GM21447 (cell line): Measurements from ENCODE around the gene NPB.

Experiments used
- ATAC-seq: cut with Tn5 transposase; IDR thresholded peaks from one replicate; pipeline ENCODE4 v1.9.1; 2021; ENCODE audit not compliant: unreplicated experiment

Gene NPB

DNA sequence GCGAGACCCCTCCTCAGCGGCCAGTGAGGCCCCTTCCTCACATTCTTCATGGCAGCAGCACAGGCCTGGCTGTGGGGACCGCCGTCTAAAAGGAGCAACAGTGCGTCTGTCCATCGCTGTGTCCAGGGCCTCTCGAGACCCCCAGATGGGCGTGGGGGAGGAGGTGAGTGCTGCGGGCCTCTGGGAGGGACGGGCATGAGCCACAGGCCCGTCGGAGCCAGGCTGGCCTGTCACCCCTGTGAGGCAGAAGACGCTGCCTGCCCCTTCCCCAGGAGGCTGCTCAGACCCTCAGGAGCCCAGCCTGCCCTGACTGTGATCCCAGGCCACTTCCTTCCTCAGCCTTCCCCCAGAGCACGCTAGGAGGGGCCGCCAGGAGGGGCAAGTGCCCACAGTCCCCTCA, 37.2 kb downstream of the NPB start:
- no peak for ATAC-seq

DNA sequence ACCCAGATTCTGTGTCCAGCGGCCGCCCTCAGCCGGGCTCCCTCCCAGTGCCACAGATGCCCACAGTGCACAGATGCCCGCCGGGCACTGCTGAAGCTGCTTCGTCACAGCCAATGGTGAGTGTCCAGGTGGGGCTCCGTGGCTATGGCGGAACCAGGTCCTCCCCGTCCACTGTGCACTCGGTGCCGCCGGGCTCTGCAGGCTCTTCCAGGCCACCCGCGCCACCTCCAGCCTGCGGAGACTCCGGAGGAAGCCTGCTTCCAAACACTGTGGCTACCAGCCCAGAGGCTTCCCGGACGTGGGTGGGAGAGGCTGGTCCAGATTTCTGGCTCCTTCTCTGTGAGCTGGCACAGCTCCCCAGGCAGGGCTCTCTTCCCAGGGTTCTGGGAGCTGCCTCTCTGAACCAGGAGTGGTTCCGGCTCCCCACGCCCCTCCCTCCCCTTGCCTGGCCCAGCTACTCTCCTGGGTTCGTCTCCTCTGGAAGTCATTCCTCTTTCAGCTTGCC, 37.9 kb downstream of the NPB start:
- no peak for ATAC-seq

DNA sequence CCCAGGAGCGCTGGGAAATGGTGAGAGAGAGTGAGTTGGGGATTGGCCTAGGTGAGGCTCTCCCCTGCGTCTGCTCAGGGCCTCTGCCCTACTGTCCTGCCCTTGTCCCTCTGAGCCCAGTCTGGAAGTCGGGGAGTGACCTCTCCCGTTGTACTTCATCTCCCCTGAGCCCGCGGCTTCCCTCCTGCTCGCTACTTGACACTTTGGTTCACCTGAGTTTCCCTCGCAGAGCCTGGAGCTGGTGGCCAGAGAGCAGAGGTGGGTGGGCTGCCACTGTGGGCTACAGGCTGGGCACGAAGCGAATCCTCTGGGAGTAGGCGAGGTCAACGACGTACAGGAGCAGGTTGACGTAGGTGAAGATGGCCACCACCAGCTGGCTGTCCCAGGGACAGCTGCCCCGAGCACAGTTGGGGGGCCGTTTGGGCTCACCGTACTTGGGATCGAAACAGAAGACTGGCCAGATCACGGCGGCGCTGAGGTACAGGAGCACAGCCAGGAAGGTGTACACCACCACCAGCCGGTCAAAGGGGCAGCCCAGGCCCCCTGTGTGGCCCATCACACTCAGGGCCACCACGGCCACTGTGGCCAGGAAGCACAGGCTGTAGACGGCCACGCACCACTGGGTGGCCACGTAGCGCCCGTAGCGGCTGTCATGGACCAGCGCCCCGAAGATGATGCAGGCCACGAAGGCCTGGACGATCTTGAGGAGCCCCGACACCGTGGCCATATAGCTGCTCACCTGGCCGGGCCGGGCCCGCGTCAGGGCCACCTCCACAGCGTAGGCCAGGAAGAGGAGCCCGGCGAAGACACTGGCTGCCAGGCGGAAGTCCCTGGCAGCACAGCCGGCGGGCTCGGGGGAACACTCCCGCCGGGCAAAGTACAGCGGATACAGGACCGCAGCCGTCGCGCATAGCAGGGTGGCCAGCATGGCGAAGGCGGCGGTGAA, 38.8 kb downstream of the NPB start:
- ATAC-seq: no peak

DNA sequence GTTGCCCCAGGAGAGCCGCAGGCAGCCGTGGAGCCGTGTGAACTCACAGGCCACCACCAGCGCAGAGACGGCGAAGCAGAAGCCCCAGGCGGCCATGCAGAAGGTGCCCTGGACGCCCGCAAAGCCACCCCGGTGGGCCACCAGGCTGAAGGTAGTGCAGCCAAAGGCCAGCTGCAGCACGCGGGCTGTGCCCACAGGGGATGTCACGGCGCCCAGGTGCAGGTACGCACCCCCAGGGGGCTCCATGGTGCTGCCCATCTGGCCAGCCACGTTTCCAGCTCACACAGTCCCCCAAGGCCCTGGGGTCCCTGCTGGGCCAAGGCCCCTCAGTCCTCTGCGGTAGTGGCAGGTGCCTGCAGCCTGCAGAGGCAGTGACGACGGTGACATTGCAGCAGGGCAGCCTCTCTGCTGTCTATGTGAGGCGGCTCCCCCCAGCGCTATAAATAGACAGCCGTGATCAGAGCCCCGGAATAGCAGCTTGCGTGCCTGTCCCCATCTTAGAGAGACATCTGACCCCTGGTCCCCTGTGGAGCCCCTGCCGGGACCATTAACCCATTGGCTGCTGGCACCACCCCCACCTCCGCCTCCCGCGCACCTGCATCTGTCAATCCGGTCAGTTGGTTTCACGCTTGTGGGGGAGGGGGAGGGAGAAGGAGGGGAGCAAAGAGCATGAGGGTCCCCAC, 39.6 kb downstream of the NPB start:
- no peak for ATAC-seq

DNA sequence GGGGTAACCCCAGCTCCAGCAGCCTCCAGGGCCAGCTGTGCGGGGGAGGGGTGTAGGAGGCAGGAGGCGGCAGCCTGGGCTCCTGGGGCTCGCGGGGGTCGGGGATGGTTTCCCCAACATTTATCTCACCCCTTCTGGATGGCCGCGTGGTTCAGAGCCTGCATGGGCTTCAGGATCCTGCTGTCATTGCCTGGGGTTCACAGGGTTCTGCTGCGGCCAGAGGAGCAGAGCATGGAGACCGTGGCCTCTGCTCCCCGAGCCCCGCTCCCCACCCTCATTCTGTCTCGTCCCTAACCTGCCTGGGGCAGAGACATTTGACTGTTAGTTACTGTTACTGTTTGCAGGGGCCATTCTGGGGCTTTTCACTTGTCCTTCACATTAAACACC, 40.1 kb downstream of the NPB start:
- no peak for ATAC-seq

DNA sequence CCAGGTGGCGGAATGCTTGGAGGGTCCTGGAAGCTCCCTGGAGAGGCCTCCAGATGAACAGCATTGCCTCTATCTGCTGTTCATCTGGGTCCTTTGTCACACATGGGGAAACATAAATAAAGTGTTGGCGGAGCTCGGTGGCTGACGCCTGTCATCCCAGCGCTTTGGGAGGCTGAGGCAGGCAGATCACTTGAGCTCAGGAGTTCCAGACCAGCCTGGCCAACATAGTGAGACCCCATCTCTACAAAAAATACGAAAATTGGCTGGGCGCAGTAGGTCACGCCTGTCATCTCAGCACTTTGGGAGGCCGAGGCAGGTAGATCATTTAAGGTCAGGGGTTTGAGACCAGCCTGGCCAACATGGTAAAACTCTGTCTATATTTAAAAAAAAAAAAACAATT, 42.8 kb downstream of the NPB start:
- ATAC-seq: no peak

DNA sequence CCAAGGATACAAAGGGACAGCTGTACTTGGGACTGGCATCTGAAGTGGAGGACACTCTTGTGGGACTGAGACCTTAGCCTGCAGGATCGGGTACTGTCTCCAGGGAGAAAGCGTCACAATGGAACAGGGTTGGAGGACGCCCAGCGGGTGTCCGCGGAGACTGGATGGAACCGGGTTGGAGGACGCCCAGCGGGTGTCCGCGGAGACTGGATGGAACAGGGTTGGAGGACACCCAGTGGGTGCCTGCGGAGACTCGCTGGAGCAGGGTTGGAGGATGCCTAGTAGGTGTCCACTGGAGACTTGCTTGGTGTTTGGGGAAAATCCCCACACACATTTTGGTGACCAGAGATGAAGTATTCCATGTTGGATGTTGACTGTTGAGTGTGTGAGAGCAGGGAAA, 45.2 kb downstream of the NPB start, which contains the start of gene MYADML2:
Gene MYADML2, minus strand, starts transcription at position 45 of the 400 bp plus-strand sequence. CDS start 5,492 bp downstream, outside the sequence.
- ATAC-seq: no peak

DNA sequence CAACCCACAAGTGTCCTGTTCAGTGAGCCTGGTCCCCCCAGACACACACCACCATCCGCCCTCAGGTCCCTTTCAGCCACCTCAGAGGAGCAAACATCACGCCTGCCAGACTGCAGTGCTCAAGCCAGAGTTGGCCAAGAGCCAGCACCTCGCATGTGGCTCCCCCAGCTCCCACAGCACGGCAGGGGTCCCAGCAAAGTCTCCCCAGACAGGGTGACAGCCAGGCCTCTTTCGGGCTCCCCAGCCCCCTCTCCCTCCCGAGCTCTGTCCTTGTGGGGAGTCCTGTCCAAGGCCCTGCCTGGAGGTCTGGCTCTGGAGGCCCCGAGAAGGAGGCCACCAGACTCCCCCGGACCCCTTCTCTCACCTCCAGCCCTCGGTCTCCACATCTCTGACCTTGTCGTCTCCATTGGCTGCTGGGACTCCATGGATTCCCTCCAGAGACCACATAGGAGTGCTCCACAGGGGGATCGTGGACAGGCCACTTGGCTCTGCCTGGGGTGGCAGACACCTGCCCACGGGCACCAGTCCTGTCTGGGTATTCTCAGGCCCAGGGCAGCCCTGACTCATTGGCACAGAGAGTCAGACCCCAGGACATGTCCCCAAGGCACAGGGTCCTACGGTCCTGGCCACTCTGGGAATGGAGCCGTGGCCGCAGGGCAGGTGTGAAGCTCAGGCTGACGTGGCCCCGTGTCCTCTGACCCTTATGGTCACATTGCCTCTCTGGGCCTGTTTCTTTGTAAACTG, 46.8 kb downstream of the NPB start:
- no peak for ATAC-seq

DNA sequence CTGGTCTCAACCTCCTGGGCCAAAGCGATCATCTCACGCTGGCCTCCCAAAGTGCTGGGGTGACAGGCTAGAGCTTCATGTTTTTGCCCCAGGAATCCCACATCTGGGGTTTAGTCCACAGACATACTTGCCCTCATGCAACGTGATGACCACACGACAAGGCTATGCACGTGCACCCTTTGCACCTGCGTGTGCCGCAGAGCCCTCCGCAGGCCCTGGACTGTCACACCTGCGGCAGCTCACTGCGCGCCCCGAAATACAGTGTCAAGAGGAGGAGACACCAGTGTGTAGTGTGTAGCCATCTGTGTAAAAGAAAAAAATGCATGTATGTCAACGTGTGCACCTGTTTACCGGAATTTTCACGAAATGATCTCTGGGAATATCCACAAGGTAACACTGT, 48.5 kb downstream of the NPB start:
- ATAC-seq: no peak

DNA sequence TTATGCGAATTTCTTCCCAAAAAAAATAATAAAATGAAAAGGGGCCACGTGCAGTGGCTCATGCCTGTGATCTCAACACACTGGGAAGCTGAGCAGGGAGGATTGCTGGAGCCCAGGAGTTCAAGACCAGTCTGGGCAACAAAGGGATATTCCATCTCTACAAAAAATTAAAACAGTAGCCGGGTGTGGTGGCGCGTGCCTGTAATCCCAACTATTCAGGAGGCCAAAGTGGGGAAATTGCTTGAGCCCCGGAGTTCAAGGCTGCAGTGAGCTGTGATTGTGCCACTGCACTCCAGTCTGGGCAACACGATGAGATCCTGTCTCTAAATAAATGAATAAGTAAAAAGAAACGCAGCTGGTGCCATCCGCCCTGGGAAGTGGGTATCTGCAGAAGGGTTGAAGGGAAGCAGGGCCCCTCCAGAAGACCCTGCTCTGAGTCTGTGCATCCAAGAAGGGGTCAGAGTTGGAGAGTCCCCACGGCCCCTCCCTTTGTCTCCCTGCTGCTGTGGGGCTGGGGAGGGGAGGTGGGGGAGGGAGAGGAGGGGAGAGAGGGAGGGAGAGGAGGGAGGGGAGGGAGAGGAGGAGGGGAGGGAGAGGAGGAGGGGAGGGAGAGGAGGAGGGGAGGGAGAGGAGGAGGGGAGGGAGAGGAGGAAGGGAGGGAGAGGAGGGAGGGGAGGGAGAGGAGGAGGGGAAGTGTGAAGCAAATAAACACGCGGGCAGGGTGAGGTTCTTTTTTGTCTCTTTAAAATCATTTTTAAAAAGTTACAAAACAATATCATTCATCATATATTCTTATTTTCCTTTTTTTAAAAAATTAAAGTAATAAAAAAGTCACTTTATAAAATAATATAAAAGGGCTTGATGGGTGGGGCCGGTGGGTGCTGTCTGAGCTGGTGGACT, 50.0 kb downstream of the NPB start:
- no peak for ATAC-seq
